ENCODE results near the gene SEBOX. TPM values are rescaled to one million over a fixed set of nuclear protein-coding genes. Genes with fewer than 3 reads are reported as not detected.

SEBOX gene
- total and polyA plus RNA-seq, 2 of the 8 experiments (the other 6 are each of a cell fraction or from before 2014, with no cell fraction given): not detected

DNA sequence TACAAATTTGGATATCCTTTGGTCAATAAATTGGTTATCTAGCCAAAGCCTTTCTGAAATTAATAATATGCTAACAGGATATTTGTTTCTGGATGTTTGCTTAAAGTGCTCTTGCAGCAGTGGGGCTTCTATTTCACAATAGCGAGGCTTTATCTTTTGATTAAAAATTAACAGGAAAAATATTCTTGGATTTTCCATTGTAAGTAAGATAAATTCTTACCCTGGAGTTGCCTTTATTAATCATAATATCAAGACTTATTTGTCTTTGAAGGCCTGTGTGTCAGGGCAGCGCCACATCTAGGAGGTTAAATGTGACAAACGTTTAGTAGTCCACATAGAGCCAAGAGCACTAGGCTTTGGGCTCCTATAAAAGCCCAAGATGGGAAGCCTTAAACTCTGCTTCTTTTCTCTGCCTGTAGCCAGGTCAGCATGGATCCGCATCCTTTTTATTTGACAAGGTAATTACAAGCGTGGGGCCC lies 40.7 kb downstream of the SEBOX start:
- ChIA-PET POLR2A (ENCODE audit: partially characterized antibody) (interaction anchor here (2.1 kb wide), 1 partner anchor 11 kb away, joined by 6 read pairs; no protein-coding TSS in a partner anchor), CTCF (ENCODE audit: partially characterized antibody) (no interaction called here)
- Histone ChIP-seq H4K8ac (ENCODE audit: extremely low read depth, insufficient read depth, low read length) (no peak overlapping the region), H4K20me1 (replicated peaks in 1 of 2; ENCODE audit: control insufficient read depth in 1 of 2, insufficient read depth in 2 of 2, low read length in 2 of 2) (peaks cover 6 to 22% of the 10 kb centered on the region in 2 experiments), H2BK5ac (ENCODE audit: low read depth, low read length) (no peak overlapping the region), H3K56ac (replicated peaks; ENCODE audit: insufficient read length, low read depth, low read length) (no peak overlapping the region), H3K79me2 (ENCODE audit: control insufficient read depth in 1 of 2, insufficient read depth in 2 of 2, low read length in 2 of 2) (peaks cover 38 to 75% of the 10 kb centered on the region in 2 experiments), H3K4me2 (ENCODE audit: insufficient read depth in 1 of 2, low read depth in 2 of 2, low read length in 2 of 2) (no peak overlapping the region), H3K23ac (ENCODE audit: insufficient read length) (no peak overlapping the region), H3K9ac (replicated peaks in 1 of 4; ENCODE audit: extremely low read depth in 1 of 4, low read depth in 3 of 4, low read length in 3 of 4) (no peak overlapping the region), H3K4ac (replicated peaks; ENCODE audit: insufficient read length, low read depth, low read length) (no peak overlapping the region), H3K18ac (ENCODE audit: extremely low read depth, low read length) (no peak overlapping the region), H2BK12ac (ENCODE audit: low read depth, low read length) (no peak overlapping the region), H3K23me2 (ENCODE audit: low read depth, low read length) (peaks cover 2% of the 10 kb centered on the region; the same call in 1 of the 2 replicates), H3K4me3 (ENCODE audit: extremely low read depth in 1 of 4, insufficient read depth in 2 of 4, low read depth in 3 of 4, low read length in 4 of 4) (no peak overlapping the region), H3K9me3 (ENCODE audit: insufficient read depth in 2 of 2, low read depth in 1 of 2, low read length in 1 of 2) (no peaks in the 10 kb centered on the region), H2BK20ac (ENCODE audit: low read length) (no peak overlapping the region), H3K14ac (ENCODE audit: insufficient read length) (no peak overlapping the region), H2BK15ac (ENCODE audit: low read length) (no peak overlapping the region), H3K4me1 (replicated peaks in 1 of 4; ENCODE audit: control insufficient read depth in 3 of 4, insufficient read depth in 4 of 4, low read length in 3 of 4) (peaks cover 0 to 7% (median 3%) of the 10 kb centered on the region in 4 experiments; a peak in 2 of 7 replicates), H2AK5ac (ENCODE audit: low read depth, low read length) (no peak overlapping the region), H4K91ac (replicated peaks; ENCODE audit: insufficient read length, low read length) (no peak overlapping the region), H4K5ac (ENCODE audit: insufficient read length, low read depth, low read length) (no peak overlapping the region), H2AFZ (ENCODE audit: low read length) (no peak overlapping the region), H3K79me1 (ENCODE audit: low read depth, low read length) (0 out of 2 replicates have a peak, but pooled peaks cover 4% of the 10 kb centered on the region), H3K36me3 (ENCODE audit: control insufficient read depth in 2 of 4, insufficient read depth in 4 of 4, low read length in 3 of 4) (peaks cover 10 to 43% (median 30%) of the 10 kb centered on the region in 4 experiments), H2BK120ac (replicated peaks; ENCODE audit: low read depth, low read length) (no peak overlapping the region), H3K27me3 (replicated peaks in 1 of 4; ENCODE audit: control insufficient read depth in 3 of 4, extremely low read depth in 1 of 4, insufficient read depth in 3 of 4, low read length in 3 of 4) (no peaks in the 10 kb centered on the region), H3K27ac (ENCODE audit: low read depth, low read length) (no peak overlapping the region)
- WGBS, 2 experiments (ENCODE audit: extremely low coverage in 1 of 2, insufficient coverage in 1 of 2, insufficient read length in 1 of 2, insufficient replicate concordance in 2 of 2, low coverage in 1 of 2, low lambda C conversion rate in 2 of 2, missing lambda C conversion rate in 1 of 2): 84% methylated on average over 5 of the region's 5 CpGs; no CpG with 5 or more reads in 1 of the 2 experiments
- peak in 1 of 2 experiments; percentile 13 for DNase-seq (ENCODE audit: low read depth in 1 of 2, low spot score in 2 of 2)
- FAIRE-seq: no peak
- TF ChIP-seq RAD21 (IDR thresholded peaks at IDR 0.05 in 1 of 2, conservative IDR thresholded peaks at IDR 0.05 in 1 of 2; ENCODE audit: low read depth in 2 of 2, low read length in 2 of 2) (no peak), TAF1 (IDR thresholded peaks at IDR 0.05; ENCODE audit: low read depth, low read length) (no peak), SRF (IDR thresholded peaks at IDR 0.05; ENCODE audit: low read depth, low read length) (no peak), ATF3 (IDR thresholded peaks at IDR 0.05; ENCODE audit: insufficient read depth, low read depth, low read length) (no peak), SP2 (IDR thresholded peaks at IDR 0.05; ENCODE audit: low read length) (no peak), TCF12 (IDR thresholded peaks at IDR 0.05; ENCODE audit: low read depth, low read length) (no peak), BACH1 (IDR thresholded peaks at IDR 0.05; ENCODE audit: low read length) (no peak), PHF8 (conservative IDR thresholded peaks at IDR 0.05; ENCODE audit: low read depth, low read length) (no peak), RFX5 (IDR thresholded peaks at IDR 0.05; ENCODE audit: borderline replicate concordance, low read depth, low read length) (no peak), KDM4A (IDR thresholded peaks at IDR 0.05; ENCODE audit: low read depth, low read length, severe bottlenecking) (no peak), ATF2 (IDR thresholded peaks at IDR 0.05; ENCODE audit: low read length) (no peak)
